OCI-LY3 (cell line): ENCODE measurements around the gene FUZ.

ENCODE experiments used
- H2AFZ ChIP-seq: fragments of 200-600, 300-600 bp; shearing (Covaris generic); 2 replicates; pipeline ENCODE4 v1.6.0; 2014; ENCODE audit warnings: antibody characterized with exemption, low read depth, low read length
- H3K27ac ChIP-seq: fragments of 200-600, 300-600 bp; sonication (generic); 2 replicates; pipeline ENCODE4 v1.5.1; 2014; ENCODE audit warnings: mild to moderate bottlenecking, low read length, moderate library complexity, mixed read lengths
- H3K27me3 ChIP-seq: fragments of 200-600, 300-600 bp; sonication (generic); 2 replicates; pipeline ENCODE4 v1.6.1; 2014; ENCODE audit warnings: low read depth, low read length, mixed read lengths
- H3K36me3 ChIP-seq: fragments of 200-600, 300-600 bp; sonication (generic); replicated peaks from 2 replicates; pipeline ENCODE3; 2014; ENCODE audit warnings: low read depth, low read length, mixed read lengths
- H3K4me1 ChIP-seq: fragments of 300-600, 200-600 bp; sonication (generic); 2 replicates; pipeline ENCODE4 v1.6.1; 2014; ENCODE audit warnings: low read length, mixed read lengths
- H3K4me2 ChIP-seq: fragments of 200-600, 300-600 bp; sonication (generic); 2 replicates; pipeline ENCODE4 v1.6.1; 2014; ENCODE audit warnings: low read length, mixed read lengths
- H3K4me3 ChIP-seq: fragments of 300-600, 200-600 bp; sonication (generic); 2 replicates; pipeline ENCODE4 v1.5.1; 2014; ENCODE audit warnings: antibody characterized with exemption, mild to moderate bottlenecking, low read length, moderate library complexity
- H3K79me2 ChIP-seq: fragments of 300-600, 200-600 bp; shearing (Covaris generic); 2 replicates; pipeline ENCODE4 v1.6.1; 2014; ENCODE audit warnings: mild to moderate bottlenecking, low read length, mixed read lengths
- H3K9ac ChIP-seq: fragments of 300-600, 200-600 bp; shearing (Covaris generic); 2 replicates; pipeline ENCODE4 v1.6.0; 2014; ENCODE audit warnings: mild to moderate bottlenecking, low read length, moderate library complexity
- H3K9me3 ChIP-seq: fragments of 200-600, 300-600 bp; shearing (Covaris generic); 2 replicates; pipeline ENCODE4 v1.6.1; 2014; ENCODE audit warnings: low read length, mixed read lengths; ENCODE audit not compliant: insufficient read depth
- H4K20me1 ChIP-seq: fragments of 200-600, 300-600 bp; sonication (generic); 2 replicates; pipeline ENCODE4 v1.6.1; 2016; ENCODE audit warnings: low read length, mixed read lengths; ENCODE audit not compliant: insufficient read depth
- EZH2phosphoT487 ChIP-seq: fragments of 200-600 bp; shearing (Covaris generic); IDR thresholded peaks from 2 replicates; pipeline ENCODE4 v1.6.1; 2018; ENCODE audit warnings: antibody characterized with exemption, mixed run types, low read depth
- TF ChIP-seq, protein P1 (sequence below): fragments of 200-600, 300-600 bp; sonication (generic); IDR thresholded peaks from 2 replicates; pipeline ENCODE4 v1.5.1; 2014; ENCODE audit warnings: antibody characterized with exemption, low read length, low read depth

Gene FUZ

DNA sequence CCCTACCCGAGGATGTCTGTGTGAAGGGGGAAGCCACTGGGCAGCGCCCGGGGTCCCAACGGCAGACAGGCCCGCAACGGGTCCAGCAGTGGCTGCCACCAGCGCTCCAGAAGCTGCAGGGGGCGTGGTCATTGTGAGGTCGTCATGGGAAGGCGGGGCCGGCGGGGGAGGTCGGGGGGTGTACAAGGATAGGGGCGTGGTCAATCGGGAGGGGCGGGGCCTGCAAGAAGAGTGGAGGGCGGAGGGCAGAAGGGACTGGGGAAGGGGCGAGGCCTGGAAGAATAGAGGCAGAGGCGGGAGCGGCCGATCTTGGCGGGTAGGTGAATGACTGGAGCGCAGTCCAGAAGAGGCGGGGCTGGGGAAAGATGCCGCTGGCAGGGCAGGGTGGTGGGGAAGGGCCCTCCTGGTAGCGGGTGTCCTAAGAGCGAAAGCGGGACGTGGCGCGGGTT is 4.4 kb downstream of the FUZ start:
- Histone ChIP-seq H2AFZ (no peak overlapping the region), H3K27ac (no peak overlapping the region), H3K4me3 (no peak overlapping the region), H3K4me1 (peaks cover 26% of the 10 kb centered on the region), H3K9me3 (no peaks in the 10 kb centered on the region), H3K27me3 (no peaks in the 10 kb centered on the region), H3K9ac (no peak overlapping the region), H3K36me3 (peaks cover 18% of the 10 kb centered on the region), H3K79me2 (no peaks in the 10 kb centered on the region), H3K4me2 (no peak overlapping the region), H4K20me1 (no peaks in the 10 kb centered on the region)
- no peak for TF ChIP-seq EZH2phosphoT487
- TF ChIP-seq, protein P1, sequence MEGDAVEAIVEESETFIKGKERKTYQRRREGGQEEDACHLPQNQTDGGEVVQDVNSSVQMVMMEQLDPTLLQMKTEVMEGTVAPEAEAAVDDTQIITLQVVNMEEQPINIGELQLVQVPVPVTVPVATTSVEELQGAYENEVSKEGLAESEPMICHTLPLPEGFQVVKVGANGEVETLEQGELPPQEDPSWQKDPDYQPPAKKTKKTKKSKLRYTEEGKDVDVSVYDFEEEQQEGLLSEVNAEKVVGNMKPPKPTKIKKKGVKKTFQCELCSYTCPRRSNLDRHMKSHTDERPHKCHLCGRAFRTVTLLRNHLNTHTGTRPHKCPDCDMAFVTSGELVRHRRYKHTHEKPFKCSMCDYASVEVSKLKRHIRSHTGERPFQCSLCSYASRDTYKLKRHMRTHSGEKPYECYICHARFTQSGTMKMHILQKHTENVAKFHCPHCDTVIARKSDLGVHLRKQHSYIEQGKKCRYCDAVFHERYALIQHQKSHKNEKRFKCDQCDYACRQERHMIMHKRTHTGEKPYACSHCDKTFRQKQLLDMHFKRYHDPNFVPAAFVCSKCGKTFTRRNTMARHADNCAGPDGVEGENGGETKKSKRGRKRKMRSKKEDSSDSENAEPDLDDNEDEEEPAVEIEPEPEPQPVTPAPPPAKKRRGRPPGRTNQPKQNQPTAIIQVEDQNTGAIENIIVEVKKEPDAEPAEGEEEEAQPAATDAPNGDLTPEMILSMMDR, result no peak

DNA sequence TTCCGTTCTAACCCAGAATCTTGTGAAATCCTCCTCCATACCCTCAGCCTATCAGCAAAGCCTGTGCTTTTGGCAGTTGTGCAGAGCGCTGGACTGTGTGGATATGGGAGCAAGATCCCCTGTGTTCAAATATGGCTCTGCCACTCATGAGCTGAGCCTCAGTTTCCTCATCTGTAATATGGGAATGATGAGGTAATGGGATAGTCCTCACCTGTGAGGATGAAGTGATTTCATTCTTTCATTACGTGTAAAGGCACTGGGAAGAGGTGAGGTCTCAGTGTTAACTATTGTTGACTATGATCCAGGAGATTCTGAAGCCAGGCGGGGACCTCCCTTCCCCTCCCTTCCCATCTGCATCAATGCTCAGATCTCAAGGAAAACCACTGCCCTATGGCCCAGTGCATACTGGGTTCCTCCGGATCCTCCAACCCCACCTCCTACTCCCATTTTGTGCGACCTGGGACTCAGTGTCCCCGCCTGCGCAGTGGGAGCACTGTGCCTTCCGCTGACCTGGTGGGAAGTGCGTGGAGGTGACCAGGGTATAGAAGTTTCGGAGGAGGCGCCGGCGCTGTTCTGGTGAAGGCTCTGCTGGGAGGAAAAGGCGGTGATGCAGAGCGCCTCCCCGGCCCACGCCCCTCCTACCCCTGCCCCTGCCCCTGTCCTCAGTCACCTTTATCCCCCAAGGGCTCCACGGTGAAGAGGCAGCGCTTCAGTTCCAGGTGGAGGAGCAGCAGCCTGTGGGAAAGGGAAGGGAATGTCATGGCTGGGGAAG is 5.0 kb downstream of the FUZ start:
- peaks cover 26% of the 10 kb centered on the region for H3K4me1 ChIP-seq
- peaks cover 24% of the 10 kb centered on the region for H3K36me3 ChIP-seq
- no peaks in the 10 kb centered on the region for H3K79me2 ChIP-seq
- no peak overlapping the region for H3K9ac ChIP-seq
- no peak overlapping the region for H3K4me2 ChIP-seq
- no peaks in the 10 kb centered on the region for H3K27me3 ChIP-seq
- TF ChIP-seq, protein P1, result no peak
- no peak for TF ChIP-seq EZH2phosphoT487
- H4K20me1 ChIP-seq, result no peaks in the 10 kb centered on the region
- H2AFZ ChIP-seq, result no peak overlapping the region
- no peaks in the 10 kb centered on the region for H3K9me3 ChIP-seq
- no peak overlapping the region for H3K4me3 ChIP-seq
- no peak overlapping the region for H3K27ac ChIP-seq

DNA sequence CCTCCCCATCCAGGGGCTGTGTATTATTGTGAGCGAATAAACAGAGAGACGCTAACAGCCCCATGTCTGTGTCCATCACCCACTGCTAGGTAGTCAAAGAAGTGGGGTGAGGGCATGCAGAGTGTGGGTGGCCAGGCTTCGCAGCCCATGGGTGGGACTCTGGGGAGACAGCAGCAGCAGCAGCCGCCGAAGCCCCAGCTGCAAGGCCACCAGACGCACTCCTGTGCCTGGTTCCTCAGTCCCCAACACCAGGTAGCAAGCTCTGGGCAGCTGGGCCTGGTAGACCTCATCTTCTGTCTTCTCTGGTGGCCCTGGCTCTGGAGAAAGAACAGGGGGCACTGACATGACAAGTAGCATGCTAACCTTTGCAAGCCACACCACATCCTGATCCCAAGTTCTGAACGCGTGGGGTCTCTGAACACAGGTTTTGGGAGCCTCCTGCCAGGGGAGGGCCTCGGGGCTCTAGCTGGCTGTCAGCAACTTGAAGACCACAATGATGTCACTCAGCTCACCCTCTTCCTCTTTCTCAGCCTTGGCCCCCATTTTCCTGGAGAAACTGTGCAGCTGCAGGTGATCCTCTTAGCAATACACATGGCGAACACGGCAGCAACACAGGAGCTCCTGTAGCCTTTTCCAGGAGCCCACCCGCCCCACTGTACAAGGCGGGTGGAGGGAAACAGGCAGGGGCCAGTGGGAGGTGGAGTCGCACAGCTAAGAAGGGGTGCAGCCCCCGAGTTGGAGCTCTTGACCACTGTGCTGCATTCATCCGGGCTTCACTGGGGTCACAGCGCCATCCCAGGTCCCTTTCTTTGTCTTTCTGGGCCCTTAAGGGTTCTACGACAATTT is 5.8 kb downstream of the FUZ start:
- Histone ChIP-seq H3K4me3 (no peak overlapping the region), H4K20me1 (no peaks in the 10 kb centered on the region), H3K27ac (0 out of 2 replicates have a peak overlapping the region, but pooled peaks have one; percentile 0), H3K27me3 (no peaks in the 10 kb centered on the region), H3K79me2 (no peaks in the 10 kb centered on the region), H3K4me1 (peaks cover 22% of the 10 kb centered on the region), H3K4me2 (no peak overlapping the region), H3K9ac (no peak overlapping the region), H2AFZ (no peak overlapping the region), H3K36me3 (peaks cover 27% of the 10 kb centered on the region), H3K9me3 (no peaks in the 10 kb centered on the region)
- TF ChIP-seq, protein P1, result no peak
- no peak for TF ChIP-seq EZH2phosphoT487

DNA sequence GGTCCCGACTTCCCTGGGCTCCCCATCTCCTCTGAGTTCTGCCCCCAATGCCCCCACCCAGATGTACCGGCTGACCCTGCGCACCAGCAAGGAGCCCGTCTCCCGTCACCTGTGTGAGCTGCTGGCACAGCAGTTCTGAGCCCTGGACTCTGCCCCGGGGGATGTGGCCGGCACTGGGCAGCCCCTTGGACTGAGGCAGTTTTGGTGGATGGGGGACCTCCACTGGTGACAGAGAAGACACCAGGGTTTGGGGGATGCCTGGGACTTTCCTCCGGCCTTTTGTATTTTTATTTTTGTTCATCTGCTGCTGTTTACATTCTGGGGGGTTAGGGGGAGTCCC is 6.5 kb downstream of the FUZ start:
- TF ChIP-seq EZH2phosphoT487, result no peak
- TF ChIP-seq, protein P1, result no peak
- H3K4me1 ChIP-seq, result peaks cover 19% of the 10 kb centered on the region

More for the DNA sequence above, 6.5 kb downstream of the FUZ start:
- Histone ChIP-seq H4K20me1 (no peaks in the 10 kb centered on the region), H3K27ac (no peak overlapping the region), H3K9me3 (no peaks in the 10 kb centered on the region), H3K4me3 (no peak overlapping the region), H3K27me3 (no peaks in the 10 kb centered on the region), H3K79me2 (no peaks in the 10 kb centered on the region), H3K9ac (no peak overlapping the region), H3K4me2 (no peak overlapping the region), H2AFZ (no peak overlapping the region), H3K36me3 (peaks cover 27% of the 10 kb centered on the region)
